Right cardiac atrium (tissue), 5 donors: Measurements from ENCODE around the gene ABLIM2. TPM values are rescaled to one million over a fixed set of nuclear protein-coding genes. Genes with fewer than 3 reads are reported as not detected.
"Not testable (repeated sequence)": the region's sequence is repeated elsewhere in the genome, so short reads cannot be mapped to it uniquely, and the experiment has no call there.

Experiments
- ATAC-seq, 2 donors: fragments of 200-7000 bp; cut with Tn5 transposase; one replicate each; pipeline versions ENCODE4 v1.8.0 to v1.9.1; 2020; ENCODE audit warnings: moderate library complexity in 2 of 2, mild to moderate bottlenecking in 1 of 2
- DNase-seq, 3 donors: peaks; one replicate each; pipeline ENCODE4 v3.0.0-alpha.2; 2020
- H3K27ac ChIP-seq: one replicate; pipeline ENCODE4 v1.5.1; 2013; ENCODE audit warnings: mild to moderate bottlenecking, low read length, control low read depth, moderate library complexity
- H3K27me3 ChIP-seq: one replicate; pipeline ENCODE4 v1.6.1; 2013; ENCODE audit not compliant: control insufficient read depth, insufficient read depth
- H3K4me1 ChIP-seq: one replicate; pipeline ENCODE4 v1.6.1; 2013; ENCODE audit warnings: low read length; ENCODE audit not compliant: control insufficient read depth, insufficient read depth
- H3K4me3 ChIP-seq: one replicate; pipeline ENCODE4 v1.5.1; 2013; ENCODE audit warnings: low read length, control low read depth
- H3K9me3 ChIP-seq: one replicate; pipeline ENCODE4 v1.6.1; 2013; ENCODE audit warnings: low read length; ENCODE audit not compliant: control insufficient read depth
- WGBS: extraction: QIAGEN DNeasy Blood & Tissue Kit; methylation state at CpG from one replicate; pipeline ENCODE4 v1.1.7; 2013; 5-methylcytosine and 5-hydroxymethylcytosine counted together
- intact Hi-C, 4 donors: fragments of 100-400 bp; cut with DNase I; formaldehyde crosslinking; loops; one replicate each; pipeline versions ENCODE4 v1.11.0 to v1.14.0; 2022 to 2023
- microRNA-seq, 2 donors: library from miRNA; unstranded; fragments of <30 nt; microRNA quantifications; one replicate each; pipeline ENCODE4 v1.2.0, GENCODE V29; 2020 to 2021
- polyA plus RNA-seq: library from polyadenylated mRNA; stranded (reverse); fragments of 200-250 nt; gene quantifications from one replicate; pipeline ENCODE4 v1.2.3, GENCODE V29; 2013
- total RNA-seq, 4 donors: library from RNA; stranded (reverse); fragmentation: NEBNext Ultra II Directional; extraction: Animal tissue kit (Norgen Biotek cat#: 25700); gene quantifications; one replicate each; pipeline ENCODE4 v1.2.1, GENCODE V29; 2021
- donor health status: healthy with polysubstance abuse.
- donor health status: DM: no; HTN: yes; CAD: no.
- donor health status: DM: no; HTN: no; CAD: no.
- donor health status: DM: no; HTN: yes; CAD: no; lungs with severe emphysema.
- donor health status: DM: yes; HTN: yes; CAD: no.

The ABLIM2 gene
- total and polyA plus RNA-seq, 5 donors, result 4.2 to 17.4 (median 8.9) TPM

- intact Hi-C loops, result no loop called here
- ATAC-seq, result no peak
- WGBS, result 95% methylated on average over 7 of the region's 7 CpGs
- Histone ChIP-seq H3K4me3 (no peak overlapping the region), H3K4me1 (peaks cover 9% of the 10 kb centered on the region), H3K9me3 (no peaks in the 10 kb centered on the region), H3K27me3 (no peaks in the 10 kb centered on the region), H3K27ac (no peak overlapping the region)
- no peak for DNase-seq
These were observed 231.8 kb downstream of the ABLIM2 start for GRCh38 chr4:7926822-7927221.

- intact Hi-C loops, result no loop called here
- Histone ChIP-seq H3K4me3 (no peak overlapping the region), H3K4me1 (peaks cover 2% of the 10 kb centered on the region), H3K27me3 (no peaks in the 10 kb centered on the region), H3K27ac (no peak overlapping the region), H3K9me3 (no peaks in the 10 kb centered on the region)
- DNase-seq, result no peak
- no peak for ATAC-seq
- WGBS, result 59% methylated on average over 4 of the region's 4 CpGs
These were observed 234.0 kb downstream of the ABLIM2 start for GRCh38 chr4:7924570-7924969.

GRCh38 chr4:7924163-7924562 lies 234.4 kb downstream of the ABLIM2 start:
- Histone ChIP-seq H3K27ac (no peak overlapping the region), H3K4me3 (no peak overlapping the region), H3K27me3 (no peaks in the 10 kb centered on the region), H3K4me1 (no peaks in the 10 kb centered on the region), H3K9me3 (no peaks in the 10 kb centered on the region)
- WGBS, result 54% methylated on average over 7 of the region's 7 CpGs
- intact Hi-C loops, result no loop called here
- no peak for DNase-seq
- ATAC-seq, result no peak

GRCh38 chr4:7922466-7922865 lies 236.1 kb downstream of the ABLIM2 start:
- DNase-seq (no peak), ATAC-seq (no peak)
- intact Hi-C loops, result no loop called here
- WGBS, result 95% methylated on average over 7 of the region's 7 CpGs
- H3K9me3 ChIP-seq, result no peaks in the 10 kb centered on the region
- H3K27ac ChIP-seq, result no peak overlapping the region
- no peaks in the 10 kb centered on the region for H3K27me3 ChIP-seq
- H3K4me1 ChIP-seq, result no peaks in the 10 kb centered on the region
- no peak overlapping the region for H3K4me3 ChIP-seq

- no peak overlapping the region for H3K4me3 ChIP-seq
- WGBS, result 57% methylated on average over 12 of the region's 12 CpGs
- no peaks in the 10 kb centered on the region for H3K9me3 ChIP-seq
- ATAC-seq (peak in 1 of 2 donors; percentile 47), DNase-seq (no peak)
- no peaks in the 10 kb centered on the region for H3K27me3 ChIP-seq
- intact Hi-C loops, result no loop called here
- H3K4me1 ChIP-seq, result no peaks in the 10 kb centered on the region
- peak overlapping the region; percentile 13 for H3K27ac ChIP-seq
These were observed 239.6 kb downstream of the ABLIM2 start for GRCh38 chr4:7918981-7919380.

GRCh38 chr4:7918187-7918586 lies 240.4 kb downstream of the ABLIM2 start:
- H3K4me1 ChIP-seq, H3K27ac ChIP-seq: not testable (repeated sequence)

GRCh38 chr4:7917669-7918068 lies 240.9 kb downstream of the ABLIM2 start:
- no peaks in the 10 kb centered on the region for H3K4me1 ChIP-seq
- no peak overlapping the region for H3K4me3 ChIP-seq
- no peak for ATAC-seq
- 81% methylated on average over 6 of the region's 6 CpGs for WGBS
- H3K27me3 ChIP-seq, result no peaks in the 10 kb centered on the region
- no peak overlapping the region for H3K27ac ChIP-seq
- no peaks in the 10 kb centered on the region for H3K9me3 ChIP-seq
- DNase-seq, result no peak
- intact Hi-C loops, result no loop called here

More at GRCh38 chr4:7918187-7918586, 240.4 kb downstream of the ABLIM2 start:
- WGBS, result 79% methylated on average over 18 of the region's 18 CpGs
- ATAC-seq, intact Hi-C loops, H3K4me3 ChIP-seq, DNase-seq, H3K27me3 ChIP-seq, H3K9me3 ChIP-seq: not testable (repeated sequence)

- DNase-seq (no peak), ATAC-seq (no peak)
- intact Hi-C loops, result no loop called here
- WGBS, result 73% methylated on average over 6 of the region's 6 CpGs
- Histone ChIP-seq H3K27me3 (no peaks in the 10 kb centered on the region), H3K27ac (no peak overlapping the region), H3K9me3 (no peaks in the 10 kb centered on the region), H3K4me3 (no peak overlapping the region), H3K4me1 (peaks cover 2% of the 10 kb centered on the region)
These were observed 242.8 kb downstream of the ABLIM2 start for GRCh38 chr4:7915875-7916242.

Small RNA genes within 50 kb of the gene (microRNA-seq; reads per million reads assigned to microRNA genes)
- 514 to 720 reads per million in 2 donors for gene MIR95

Other genes with a start within 250 kb of the ABLIM2 start
- 10 to 100 TPM; 21.9 to 43.6 (median 26.7) TPM for gene AFAP1, start 219.0 kb downstream of the ABLIM2 start, total RNA-seq
- gene AFAP1, start 219.0 kb downstream of the ABLIM2 start, polyA plus RNA-seq, result 7.8 TPM
- gene SH3TC1, start 40.5 kb upstream of the ABLIM2 start, total RNA-seq, result 10 to 100 TPM in 3 of 4 donors, 1 to 10 TPM in 1; 6.6 to 17.1 (median 11.1) TPM
- 5.4 TPM for gene SH3TC1, start 40.5 kb upstream of the ABLIM2 start, polyA plus RNA-seq
- 100 to 1,000 TPM in 2 of 4 donors, 10 to 100 TPM in 2; 52.8 to 133 (median 96.0) TPM for gene HTRA3, start 110.9 kb upstream of the ABLIM2 start, total RNA-seq
- gene HTRA3, start 110.9 kb upstream of the ABLIM2 start, polyA plus RNA-seq, result 80.6 TPM